GM15510 (cell line): ENCODE data around the gene STT3A.

ENCODE experiments used
- POLR2A ChIP-seq: IDR thresholded peaks from 3 replicates; pipeline ENCODE4 v1.6.1; 2011; ENCODE audit warnings: borderline replicate concordance; ENCODE audit not compliant: insufficient read length; ENCODE audit errors: extremely low read depth

The STT3A gene

DNA sequence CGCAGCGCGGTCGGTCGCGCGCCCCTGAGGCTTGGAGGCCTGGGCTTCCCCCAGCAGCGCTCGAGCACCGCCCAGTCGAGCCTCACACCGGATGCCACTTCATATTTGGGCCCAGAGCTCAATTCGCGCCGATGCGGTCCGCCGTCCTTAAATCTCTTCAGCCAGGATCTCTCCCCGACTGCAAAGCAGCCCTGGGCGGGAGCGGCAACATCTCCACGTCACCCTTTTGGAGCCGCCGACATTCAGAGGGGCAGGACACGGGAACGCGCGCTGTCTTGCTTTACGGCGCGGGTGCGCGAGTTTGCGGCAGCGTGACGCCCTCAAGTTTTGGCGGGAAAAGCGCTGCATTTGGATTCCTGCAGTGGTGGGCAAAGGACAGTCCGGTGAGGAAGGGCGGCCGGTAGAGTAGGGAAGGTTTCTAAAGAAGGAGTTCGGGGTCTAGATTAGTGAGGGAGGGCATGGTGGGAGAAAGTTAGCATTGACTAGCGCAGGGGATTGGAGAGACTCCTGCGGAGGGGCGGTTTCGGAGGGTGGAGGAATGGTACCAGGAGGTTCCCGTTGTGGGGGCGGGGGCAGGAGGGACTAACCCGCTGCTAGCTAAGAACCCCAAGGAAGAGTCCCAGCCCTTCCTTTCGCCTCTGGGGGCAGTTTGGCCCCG, 33.1 kb downstream of the STT3A start:
- peak; percentile 70 for TF ChIP-seq POLR2A

DNA sequence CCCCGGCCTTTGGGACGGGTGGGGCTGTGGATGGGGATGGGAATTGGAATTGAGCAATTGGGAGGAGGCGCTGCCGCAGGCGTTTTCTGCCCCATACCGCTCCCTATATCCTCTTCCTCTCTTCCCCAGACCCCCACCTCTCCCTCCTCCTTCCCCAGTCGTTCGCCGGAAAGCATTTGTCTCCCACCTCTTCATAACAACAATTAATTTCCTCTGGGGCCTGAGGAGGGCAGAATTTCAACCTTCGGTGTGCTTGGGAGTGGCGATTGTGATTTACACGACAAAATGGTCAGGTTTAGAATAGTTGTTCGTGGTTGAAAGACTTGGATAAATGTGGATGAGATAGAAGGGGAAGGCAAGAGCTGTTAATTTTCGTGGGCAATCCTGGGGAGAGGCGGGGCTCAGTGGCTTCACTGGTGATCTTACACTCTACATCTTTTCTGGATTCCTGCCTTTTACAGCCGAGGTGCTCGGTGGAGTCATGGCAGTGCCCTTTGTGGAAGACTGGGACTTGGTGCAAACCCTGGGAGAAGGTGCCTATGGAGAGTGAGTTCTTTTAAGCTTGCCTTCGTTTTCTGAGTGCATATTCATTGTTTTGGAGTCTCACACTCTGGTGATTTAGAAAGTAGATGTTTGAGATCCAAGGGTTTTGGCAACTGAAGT, 33.8 kb downstream of the STT3A start:
- TF ChIP-seq POLR2A, result no peak

DNA sequence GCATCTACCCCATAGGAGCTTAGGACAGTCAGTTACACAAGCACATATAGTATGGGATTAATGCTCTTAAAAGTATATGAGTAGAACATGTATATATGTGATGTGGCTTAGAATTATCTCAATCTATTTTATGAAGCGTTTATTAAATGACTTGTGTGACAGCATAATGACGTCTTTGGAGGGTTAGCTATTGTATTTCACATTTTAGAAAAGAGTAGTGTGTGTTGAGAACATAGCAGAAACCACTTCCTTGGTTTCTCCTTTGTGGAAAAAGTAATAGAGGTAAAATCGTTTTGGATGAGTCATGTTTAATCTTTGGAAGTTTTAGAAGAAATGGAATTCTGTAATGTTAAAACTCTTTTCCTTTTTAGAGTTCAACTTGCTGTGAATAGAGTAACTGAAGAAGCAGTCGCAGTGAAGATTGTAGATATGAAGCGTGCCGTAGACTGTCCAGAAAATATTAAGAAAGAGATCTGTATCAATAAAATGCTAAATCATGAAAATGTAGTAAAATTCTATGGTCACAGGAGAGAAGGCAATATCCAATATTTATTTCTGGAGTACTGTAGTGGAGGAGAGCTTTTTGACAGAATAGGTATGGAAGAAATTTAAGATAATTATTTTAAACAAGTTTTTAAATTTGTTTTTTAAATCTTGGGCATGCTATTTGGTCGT, 34.7 kb downstream of the STT3A start:
- no peak for TF ChIP-seq POLR2A

DNA sequence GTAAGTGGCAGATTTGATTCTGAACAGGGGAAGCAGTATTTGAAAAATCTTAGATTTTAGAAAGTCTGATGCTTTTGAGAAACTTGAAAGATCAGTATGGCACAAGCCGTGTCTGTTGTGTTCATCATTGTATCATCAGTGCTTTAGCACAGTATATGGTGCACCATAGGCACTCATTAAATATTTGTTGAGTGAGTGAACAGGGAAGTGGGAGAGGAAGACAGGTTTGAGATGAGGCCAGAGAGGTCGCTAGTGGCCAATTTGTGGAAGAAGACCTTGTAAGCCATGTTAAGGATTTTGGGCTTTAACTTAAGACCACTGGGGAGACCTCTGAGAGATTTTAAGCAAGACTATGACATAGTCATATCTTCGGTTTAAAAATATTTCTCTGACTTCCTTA, 45.2 kb downstream of the STT3A start:
- no peak for TF ChIP-seq POLR2A

DNA sequence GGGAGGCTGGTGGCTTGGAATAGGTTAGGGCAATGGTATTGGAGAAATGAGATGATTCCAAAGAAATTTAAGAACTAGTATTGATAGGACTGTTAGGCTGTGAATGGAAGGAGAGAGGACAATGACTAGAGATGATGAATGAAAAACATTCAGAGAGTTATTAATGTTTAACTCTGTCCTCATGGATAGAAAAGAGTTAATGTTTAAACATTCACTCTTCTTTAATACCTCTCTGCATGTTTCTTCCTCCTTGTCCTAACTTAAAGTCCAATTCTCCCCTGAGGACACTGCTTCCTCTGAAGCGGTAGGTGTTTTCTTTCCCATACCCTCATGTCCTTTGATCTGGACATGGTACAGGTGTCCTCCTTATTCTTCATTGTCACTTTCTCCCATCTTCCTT, 45.7 kb downstream of the STT3A start:
- TF ChIP-seq POLR2A, result no peak

DNA sequence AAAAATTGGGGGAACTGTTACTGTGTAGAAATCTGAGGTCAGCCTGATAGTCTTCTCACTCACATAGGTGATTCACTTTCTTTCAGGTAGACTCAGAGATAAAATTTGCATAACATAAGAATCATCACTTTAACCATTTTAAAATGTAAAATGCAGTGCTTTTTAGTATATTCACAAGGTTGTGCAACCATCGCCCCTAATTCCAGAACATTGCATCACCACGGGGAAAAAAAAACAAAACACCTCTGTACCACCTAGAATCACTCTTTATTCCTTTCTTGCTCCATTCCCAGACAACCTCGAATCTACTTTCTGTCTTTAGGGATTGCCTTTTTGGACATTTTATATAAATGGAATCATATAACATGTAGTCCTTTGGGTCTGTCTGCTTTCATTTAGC, 53.2 kb downstream of the STT3A start:
- TF ChIP-seq POLR2A, result no peak

DNA sequence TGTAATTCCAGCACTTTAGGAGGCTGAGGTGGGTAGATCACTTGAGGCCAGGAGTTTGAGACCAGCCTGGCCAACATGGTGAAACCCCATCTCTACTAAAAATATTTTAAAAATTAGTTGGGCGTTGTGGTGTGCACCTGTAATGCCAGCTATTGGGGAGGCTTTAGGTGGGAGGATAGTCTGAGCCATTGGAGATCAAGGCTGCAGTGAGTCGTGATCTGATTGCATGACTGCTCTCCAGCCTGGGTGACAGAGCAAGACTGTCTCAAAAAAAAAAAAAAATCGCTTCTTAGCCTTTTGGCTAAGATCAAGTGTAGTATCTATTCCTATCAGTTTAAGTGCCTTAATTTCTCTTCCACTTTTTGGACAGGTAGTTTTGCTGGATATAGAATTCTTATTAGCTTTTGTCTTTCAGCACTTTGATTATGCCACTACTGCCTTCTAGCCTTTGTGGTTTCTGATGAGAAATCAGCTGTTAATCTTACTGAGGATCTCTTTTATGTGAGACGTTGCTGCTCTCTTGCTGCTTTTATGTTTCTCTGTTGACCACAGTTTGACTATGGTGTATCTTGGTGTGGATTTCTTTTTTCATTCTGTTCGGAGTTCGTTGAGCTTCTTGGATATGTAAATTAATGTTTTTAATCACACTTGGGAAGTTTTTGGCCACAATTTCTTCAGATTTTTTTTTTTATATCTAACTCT, 57.0 kb downstream of the STT3A start:
- TF ChIP-seq POLR2A, result no peak

DNA sequence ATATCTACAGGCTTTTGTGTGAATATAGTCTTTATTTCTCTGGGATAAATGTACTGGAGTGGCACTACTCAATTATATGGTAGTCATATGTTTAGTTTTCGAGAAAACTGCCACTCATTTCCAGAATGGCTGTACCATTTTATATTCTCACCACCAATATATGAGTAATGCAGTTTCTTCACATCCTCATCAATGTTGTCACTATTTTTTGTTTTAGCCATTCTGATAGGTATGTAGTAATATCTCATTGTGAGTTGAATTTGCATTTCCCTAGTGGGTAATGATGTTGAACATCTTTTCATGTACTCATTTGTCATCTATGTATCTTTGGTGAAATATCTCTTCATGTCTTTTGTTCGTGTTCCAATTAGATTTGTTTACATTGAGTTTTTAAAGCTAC, 70.0 kb downstream of the STT3A start:
- TF ChIP-seq POLR2A, result no peak

DNA sequence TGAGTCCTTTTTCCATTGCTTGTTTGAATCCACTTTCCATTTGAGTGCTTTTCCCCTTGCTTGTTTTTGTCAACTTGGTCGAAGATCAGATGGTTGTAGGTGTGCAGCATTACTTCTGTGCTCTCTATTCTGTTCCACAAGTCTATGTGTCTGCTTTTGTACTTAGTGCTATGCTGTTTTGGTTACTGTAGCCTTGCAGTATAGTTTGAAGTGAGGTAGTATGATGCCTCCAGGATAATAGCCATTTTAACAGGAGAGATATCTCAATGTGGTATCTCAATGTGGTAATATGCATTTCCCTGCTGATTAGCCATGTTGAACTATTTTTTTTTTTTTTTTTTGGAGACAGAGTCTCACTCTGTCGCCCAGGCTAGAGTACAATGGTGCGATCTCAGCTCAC, 71.3 kb downstream of the STT3A start:
- TF ChIP-seq POLR2A, result no peak

DNA sequence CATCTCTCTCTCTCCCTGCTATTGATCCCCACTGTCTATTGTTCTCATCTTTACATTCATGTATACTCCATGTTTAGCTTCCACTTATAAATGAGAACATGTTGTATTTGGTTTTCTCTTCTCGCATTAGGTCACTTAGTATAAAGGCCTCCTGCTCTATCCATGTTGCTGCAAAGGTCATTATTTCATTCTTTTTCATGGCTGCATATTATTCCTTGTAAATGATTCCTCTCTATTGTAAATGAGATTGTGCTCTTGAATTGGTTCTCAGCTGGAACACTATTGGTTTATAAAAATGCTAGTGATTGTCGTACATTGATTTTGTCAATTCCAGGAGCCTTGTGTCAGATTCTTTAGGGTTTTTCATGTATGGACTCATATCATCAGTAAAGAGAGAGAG, 74.5 kb downstream of the STT3A start:
- TF ChIP-seq POLR2A, result no peak

DNA sequence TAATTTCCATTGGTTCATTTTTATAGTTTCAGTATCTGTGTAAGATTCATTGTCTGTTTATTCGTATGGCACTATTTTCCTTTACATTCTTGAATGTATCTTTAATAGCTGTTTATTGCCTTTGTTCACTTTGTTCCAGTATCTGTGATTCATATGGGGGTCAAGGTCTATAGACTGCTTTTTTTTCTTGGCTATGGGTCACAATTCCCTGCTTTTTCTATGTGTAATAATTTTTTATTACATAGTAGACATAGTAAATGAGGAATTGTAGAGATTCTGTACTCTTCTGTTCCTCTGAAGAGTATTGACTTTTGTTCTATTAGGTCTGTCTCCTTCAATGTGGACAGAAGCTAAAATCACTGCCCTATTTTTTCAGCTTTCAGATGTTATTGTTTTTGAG, 77.5 kb downstream of the STT3A start:
- TF ChIP-seq POLR2A, result no peak

DNA sequence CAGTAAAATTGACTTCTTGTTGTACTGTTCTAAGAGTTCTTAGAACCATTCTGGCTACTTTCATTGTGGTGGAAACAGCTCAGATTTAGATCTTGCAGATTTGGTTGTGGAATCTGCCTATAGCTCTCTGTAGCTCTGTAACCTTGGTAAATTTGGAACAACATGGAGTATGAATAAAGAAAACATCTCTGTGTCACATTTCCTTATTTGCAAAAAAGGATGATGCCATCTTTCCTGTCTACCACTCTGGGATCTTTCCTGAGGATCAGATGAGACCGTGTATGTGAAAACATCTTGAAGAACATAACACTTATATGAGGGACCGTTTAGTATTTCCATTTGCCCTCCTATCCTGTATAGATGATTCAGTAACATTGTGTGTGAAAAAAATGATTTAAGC, 78.9 kb downstream of the STT3A start:
- TF ChIP-seq POLR2A, result no peak
